ENCODE measurements around the gene BCL2L1. TPM values are rescaled to one million over a fixed set of nuclear protein-coding genes. Genes with fewer than 3 reads are reported as not detected.

Gene BCL2L1
- total RNA-seq, 4 donors from 2014 or later, result 89.0 to 112 (median 94.9) TPM

DNA sequence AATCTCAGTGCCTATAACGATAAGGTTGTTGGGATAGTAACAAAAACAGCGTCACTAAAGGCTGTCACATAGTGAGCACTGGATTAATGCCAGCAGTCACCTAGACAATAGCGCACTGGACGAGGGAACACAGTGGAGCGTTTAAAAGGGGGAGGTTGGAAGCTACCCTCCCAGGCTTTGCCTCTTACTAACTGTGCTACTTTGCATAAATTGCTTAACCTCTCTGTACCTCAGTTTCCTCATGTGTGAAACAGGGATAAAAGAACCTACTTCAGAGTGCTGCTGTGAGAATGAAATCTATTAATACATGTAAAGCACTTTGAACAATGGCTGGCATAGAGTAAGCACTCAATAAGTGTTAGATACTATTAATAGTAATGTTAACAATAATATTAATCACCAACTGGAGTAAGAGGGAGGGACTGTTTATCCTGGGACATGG, 10.5 kb downstream of the BCL2L1 start:
- TF ChIP-seq, protein P1, sequence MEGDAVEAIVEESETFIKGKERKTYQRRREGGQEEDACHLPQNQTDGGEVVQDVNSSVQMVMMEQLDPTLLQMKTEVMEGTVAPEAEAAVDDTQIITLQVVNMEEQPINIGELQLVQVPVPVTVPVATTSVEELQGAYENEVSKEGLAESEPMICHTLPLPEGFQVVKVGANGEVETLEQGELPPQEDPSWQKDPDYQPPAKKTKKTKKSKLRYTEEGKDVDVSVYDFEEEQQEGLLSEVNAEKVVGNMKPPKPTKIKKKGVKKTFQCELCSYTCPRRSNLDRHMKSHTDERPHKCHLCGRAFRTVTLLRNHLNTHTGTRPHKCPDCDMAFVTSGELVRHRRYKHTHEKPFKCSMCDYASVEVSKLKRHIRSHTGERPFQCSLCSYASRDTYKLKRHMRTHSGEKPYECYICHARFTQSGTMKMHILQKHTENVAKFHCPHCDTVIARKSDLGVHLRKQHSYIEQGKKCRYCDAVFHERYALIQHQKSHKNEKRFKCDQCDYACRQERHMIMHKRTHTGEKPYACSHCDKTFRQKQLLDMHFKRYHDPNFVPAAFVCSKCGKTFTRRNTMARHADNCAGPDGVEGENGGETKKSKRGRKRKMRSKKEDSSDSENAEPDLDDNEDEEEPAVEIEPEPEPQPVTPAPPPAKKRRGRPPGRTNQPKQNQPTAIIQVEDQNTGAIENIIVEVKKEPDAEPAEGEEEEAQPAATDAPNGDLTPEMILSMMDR (IDR thresholded peaks at IDR 0.05; ENCODE audit: low read depth), result no peak

DNA sequence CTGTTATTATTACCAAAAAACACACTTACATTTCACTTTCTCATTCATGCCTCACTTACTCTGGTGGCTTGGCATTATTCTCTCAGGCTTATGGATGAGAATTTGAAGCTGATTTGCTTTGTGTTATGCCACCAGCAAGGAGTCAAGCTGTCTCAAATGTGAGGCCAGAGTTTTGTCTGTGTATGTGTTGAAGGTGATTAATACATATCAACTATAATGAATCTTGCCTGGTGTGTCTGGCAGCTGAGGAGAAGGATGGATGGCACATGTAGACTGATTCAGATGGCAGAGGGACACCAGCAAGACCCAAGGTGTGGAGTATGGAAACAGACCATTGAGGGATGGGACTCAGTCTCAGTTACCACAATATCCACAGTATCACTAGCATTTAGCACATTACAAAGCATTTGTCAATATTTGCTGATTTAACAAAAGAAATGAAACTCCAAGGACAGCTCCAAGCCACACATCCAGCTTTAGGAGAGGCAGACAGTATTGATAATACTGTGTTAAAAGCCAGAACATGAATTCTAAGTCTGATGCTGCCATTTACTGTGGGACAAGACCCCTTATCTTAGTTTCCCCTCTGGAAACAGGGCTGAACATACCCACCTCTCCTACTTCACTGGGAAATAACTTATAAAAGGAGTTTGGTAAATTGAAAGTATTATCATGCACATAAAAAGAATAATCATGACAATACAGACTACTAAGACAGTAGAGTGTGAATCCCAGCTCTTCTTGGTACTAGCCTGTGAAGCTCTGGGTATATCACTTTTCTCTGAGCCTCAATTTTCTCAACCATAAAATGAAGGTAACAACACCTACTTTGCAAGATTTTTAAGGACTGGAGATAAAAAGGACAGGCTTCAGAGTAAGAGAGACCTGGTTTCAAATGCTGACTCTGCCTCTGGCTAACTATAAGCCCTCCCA, 11.2 kb downstream of the BCL2L1 start:
- TF ChIP-seq, protein P1 (IDR thresholded peaks at IDR 0.05; ENCODE audit: low read depth), result no peak

DNA sequence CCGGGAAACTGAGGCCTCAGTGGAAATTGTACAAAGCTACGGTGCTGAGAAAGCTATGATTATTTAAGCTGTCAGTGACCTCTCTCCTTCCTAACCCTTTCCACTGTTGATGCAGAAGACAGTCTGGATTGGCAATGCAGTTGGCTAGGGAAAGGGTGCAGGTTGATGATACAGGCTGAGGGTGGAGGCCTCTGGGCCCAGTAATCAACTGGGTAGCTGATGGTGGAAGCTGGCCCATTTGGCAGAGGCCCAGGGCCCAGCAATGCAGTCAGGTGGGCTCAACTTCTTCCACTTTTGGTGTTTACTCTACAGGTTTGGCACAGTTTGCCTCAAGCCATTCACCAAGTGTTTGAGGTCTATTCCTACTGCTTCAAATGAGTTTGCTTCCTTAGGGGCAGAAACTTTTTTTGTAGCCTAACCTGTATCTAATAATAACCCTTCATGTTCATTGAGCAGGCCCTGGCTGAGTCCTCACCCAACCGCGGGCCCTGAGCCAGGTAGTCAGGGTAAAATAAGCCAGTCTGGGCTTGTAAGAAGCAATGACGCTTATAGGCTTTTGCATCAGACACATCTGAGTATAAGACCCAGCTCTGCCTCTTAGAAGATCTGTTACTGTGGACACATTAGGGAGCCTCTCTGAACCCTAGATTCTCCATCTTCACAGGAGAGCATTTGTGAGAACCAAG, 12.1 kb downstream of the BCL2L1 start:
- TF ChIP-seq, protein P1 (IDR thresholded peaks at IDR 0.05; ENCODE audit: low read depth), result no peak

DNA sequence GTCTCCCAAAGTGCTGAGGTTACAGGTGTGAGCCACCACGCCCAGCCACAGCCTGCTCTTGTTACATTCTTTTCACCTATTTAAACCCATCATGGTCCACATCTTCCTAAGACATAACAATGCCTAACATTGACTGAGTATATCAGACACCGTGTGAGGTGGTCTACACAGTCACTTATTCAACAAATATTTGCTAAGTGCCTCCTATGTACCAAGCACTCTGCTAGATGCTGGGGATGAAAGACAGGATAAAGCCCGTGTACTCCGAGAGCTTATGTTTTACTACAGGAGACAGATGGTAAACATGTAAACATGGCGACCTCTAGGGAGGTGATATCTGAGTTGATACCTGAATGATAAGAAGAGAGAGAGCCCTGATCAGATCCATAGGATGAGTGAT, 12.7 kb downstream of the BCL2L1 start:
- TF ChIP-seq, protein P1 (IDR thresholded peaks at IDR 0.05; ENCODE audit: low read depth), result no peak

DNA sequence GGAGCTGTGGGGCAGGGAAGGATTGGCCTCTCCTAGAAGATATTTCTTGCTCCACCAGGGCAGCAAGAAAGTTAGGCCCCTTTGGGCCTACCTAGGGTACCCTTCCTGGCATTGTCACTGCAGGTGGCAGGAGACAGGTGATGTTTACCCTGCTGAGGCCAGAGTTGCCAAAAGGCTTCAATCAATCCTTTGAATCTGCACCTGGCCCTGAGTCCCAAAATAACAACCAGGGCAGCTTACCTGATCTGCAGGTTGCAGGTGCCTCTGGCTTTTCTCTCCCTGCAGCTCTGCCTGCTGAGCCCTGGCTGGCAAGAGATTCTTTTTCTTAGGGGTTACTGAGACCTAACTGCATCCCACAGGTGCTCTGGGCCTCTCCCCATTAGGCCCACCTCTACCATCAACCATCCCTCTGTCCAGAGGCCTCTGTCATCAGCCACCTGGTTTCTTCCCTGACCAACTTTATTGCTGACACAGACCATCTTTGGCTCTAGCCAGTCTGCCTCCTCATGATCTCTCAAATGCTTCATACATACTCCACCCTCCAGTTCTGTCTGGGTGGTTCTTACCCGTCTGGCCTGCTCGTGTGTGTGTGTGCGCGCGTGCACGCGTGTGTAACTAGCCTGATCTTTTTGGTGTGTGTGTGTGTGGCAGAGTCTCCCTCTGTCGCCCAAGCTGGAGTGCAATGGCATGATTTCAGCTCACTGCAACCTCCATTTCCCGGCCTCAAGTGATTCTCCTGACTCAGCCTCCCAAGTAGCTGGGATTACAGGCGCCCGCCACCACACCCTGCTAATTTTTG, 13.7 kb downstream of the BCL2L1 start:
- TF ChIP-seq, protein P1 (IDR thresholded peaks at IDR 0.05; ENCODE audit: low read depth), result no peak

DNA sequence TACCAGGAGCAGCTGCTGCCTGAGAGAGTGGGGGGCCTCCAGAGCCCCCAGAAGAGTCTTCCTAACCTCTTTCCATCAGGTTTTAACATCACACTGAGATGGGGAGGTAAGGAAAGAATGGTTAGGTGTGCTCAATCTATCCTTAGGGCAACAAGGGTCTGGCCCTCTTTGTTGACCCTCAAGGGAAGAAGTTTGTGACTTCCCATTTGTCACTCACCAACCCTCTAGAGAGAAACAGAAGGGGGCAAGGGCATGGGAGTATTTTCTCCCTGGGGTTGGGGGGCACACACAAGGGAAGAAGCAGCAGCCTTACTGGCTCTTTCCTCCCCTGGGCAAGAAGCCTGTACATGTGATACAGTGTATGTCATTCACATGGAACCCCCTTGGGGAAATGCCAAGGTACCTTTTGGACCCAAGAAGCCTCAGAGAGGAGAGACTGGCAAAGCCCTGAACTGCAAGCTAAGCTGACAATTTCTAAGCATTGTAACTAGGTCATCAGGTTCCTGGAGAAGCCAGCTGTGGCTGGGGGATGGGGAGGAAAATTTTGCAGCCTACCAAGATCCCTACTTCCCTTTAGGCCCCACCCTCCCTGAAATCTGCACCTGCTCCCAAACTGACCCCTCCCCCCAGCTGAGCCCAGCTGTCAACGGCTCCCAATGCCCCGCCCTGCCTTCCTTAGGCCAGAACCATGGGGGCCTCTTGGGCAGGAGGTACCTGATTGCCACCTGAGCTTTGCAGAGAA, 14.5 kb downstream of the BCL2L1 start:
- TF ChIP-seq, protein P1 (IDR thresholded peaks at IDR 0.05; ENCODE audit: low read depth), result no peak

All from subcutaneous adipose tissue (tissue), 4 donors.